IPS-NIHi7 (cell line): ENCODE data around the gene STEAP1B.
"Not testable (repeated sequence)": the region's sequence is repeated elsewhere in the genome, so short reads cannot be mapped to it uniquely, and the experiment has no call there.

Source experiments
- DNase-seq: peaks from one replicate; pipeline ENCODE4 v3.0.0; 2012; ENCODE audit warnings: mixed read lengths; ENCODE audit errors: extremely low spot score

The STEAP1B gene

GRCh38 chr7:22457471-22457870 lies 42.5 kb downstream of the STEAP1B start:
- no peak for DNase-seq

- DNase-seq, result no peak
Measured at GRCh38 chr7:22454446-22454845, 45.5 kb downstream of the STEAP1B start.

DNA sequence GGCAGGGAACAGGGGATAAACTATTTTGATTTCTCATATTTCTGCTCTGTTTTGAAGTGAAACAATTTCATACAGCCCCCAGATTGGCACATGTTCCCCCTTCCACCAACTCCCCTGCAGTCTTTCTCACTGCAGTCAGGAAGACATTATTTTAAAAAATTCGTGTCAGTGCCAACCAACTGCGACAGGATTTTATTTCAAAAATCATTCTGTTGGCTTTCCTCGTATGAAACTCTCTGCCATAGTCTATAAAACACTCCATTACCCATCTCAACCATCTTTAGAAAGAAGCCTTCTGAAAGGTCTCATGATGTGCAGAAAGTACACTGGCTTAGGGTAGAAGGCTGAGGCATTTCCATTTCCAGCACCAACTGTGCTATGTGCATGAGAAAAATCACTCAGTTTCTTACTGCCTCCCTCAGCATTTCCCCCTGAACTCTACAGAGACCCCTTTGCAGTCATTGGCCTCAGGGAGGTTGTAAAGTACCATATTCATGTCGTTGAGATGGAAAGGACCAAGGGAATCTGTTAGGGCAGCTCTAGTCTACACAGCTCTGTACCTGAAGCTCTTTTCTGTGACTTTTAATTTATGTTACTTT lies 46.9 kb downstream of the STEAP1B start:
- no peak for DNase-seq

DNA sequence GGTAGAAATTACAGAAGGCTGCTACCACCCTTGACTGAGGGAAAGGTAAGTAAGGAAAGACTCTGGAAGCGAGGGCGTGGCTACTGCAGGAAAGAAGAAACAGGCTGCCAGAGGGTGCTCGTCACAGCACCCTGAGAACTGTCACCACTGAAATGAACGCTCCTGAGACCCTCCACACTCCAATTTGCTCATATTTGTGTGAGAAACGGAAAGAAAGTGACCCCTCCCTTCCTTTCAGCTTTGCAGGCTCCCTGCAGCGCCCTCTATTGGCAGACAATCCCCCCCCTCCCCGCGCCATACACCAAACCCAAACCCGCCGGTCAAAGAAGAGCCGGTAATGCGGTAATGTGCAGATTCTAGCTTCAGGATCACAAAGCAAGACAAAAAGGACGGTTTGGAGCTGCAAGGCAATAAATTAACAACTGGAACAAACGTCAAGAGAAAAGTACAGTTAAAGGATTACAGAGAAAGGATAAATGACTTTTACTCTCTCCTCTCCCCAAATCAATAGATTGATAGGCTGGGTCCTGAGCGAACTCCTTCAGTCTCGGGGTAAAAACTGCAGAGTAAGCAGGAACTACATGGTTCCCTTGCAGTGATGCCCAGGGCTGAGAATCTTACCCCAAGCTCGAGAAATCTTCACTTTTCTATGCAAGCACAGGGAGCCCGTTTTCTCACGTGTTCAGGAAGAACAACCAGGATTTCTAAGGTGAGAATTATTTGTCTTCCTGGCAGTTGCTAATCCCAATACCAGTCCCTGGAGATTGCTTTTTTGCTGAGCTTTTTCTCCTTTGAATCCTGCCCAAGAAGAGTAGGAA lies 47.6 kb downstream of the STEAP1B start:
- DNase-seq, result peak; percentile 91

- not testable (repeated sequence) for DNase-seq
Measured at GRCh38 chr7:22450013-22450412, 50.0 kb downstream of the STEAP1B start.

- DNase-seq, result no peak
Measured at GRCh38 chr7:22447762-22448161, 52.2 kb downstream of the STEAP1B start.

DNA sequence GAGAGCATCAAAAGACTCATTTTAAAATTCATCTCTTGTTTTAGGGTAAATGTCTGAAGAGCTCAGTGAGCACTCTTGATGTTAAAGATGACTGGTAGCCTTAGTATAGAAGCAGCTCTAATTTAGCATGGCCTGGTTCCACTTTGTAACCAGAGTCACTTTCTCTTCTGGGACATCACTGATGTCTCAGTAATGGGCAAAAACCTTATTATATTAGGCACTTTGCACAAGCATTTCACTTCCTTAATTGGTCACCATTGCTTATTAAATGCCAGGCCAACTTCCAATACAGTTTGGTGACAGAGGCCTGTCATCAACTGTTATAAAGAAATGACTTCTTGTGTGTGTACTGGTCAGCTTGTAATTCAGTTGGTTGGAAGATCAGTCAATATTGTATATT lies 53.0 kb downstream of the STEAP1B start:
- no peak for DNase-seq

DNA sequence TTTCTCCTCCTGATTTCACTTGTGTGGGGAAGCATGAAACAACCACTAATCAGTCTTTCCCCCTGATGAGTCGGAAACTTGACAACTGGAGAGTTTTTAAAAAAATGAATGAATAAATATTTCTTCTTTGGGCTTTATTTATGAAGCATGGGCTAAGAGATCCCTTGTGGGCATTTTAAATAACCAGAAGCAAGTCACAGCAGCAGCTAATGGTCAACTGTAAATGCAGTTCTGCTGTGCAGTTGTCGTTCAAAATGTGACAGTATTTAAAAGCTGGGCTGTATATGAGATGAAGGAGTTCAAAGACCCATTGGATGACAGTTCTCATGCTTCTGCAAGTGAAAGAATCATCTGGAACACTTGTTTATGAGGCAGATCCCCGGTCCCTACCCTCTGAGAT lies 54.1 kb downstream of the STEAP1B start:
- no peak for DNase-seq

GRCh38 chr7:22445140-22445743 lies 54.7 kb downstream of the STEAP1B start:
- DNase-seq, result peak; percentile 34

DNA sequence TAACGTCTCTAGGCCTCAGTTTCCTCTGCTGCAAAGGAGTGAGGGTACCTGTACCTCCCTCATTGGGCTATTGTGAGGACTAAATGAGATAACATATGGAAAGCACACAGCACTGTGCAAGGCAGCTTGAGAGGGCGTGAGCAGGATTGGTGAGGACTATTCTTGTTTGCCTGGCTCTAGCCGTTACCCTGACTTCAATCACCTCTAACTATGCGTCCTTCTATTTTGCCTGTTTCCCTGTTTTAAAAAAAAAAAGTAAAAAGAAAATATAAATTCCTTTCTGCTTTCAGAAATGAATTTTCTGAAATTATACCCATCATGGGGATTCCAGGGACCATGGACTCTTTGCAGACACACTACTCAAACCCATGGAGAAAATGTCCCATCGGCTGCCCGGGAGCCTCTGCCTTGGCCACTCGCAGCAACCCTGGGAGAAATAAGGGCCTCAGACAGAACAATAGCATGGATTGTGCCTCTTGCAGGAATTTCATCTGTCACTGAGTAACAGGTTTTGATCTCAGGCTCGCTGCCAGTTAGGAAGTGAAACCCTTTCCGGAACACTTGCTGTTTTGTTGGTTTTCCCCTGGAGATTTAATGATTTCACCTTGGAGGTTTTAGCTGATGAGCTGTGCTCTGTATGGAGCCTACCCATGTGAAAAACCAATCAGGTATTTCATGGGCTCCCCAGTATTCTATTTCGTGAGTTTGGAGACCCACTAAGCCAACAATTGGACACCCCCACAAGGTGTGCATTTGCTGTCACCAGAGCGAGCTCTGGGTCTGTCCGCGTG lies 55.6 kb downstream of the STEAP1B start:
- no peak for DNase-seq

- no peak for DNase-seq
Measured at GRCh38 chr7:22443370-22444180, 56.4 kb downstream of the STEAP1B start.

- no peak for DNase-seq
Measured at GRCh38 chr7:22442882-22443369, 57.1 kb downstream of the STEAP1B start.

GRCh38 chr7:22442187-22442881 lies 57.7 kb downstream of the STEAP1B start:
- DNase-seq, result no peak

DNA sequence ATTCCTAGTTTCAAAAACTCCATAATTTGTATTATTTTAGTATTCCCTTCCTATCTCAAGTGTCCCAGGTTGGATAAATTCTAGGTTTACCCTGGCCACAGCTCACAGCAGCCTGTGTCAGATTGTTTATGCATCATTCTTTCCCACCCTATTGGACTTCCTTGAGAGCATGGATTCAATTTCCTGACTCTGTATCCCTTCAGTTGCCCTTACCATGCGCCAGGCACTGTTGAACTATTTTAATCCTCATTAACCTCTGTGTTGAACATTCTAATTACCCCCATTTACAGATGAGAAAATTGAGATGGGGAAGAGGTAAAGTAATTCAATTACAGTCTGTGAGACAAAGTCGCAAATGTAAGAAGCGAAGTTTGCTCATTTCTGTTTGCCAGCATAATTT lies 58.8 kb downstream of the STEAP1B start:
- DNase-seq, result no peak

DNA sequence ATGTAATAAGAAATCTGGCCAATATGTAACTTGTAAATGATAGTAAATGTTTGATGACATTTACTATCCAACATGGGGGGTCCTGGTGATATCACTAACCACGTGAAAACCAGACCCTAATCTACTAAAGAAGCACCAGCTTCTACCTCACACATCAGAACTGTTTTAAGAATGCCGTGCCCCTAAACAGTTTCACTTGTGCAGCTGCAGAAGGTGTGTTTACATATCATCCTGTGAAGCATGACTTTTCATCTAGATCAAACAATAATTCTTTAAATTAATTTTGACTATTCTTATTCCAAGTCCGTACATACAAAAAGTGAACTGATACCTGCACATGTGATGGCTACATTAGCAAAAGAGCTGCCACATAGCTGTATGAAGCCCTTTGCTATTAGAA lies 61.0 kb downstream of the STEAP1B start:
- no peak for DNase-seq

GRCh38 chr7:22436552-22436951 lies 63.4 kb downstream of the STEAP1B start:
- DNase-seq, result not testable (repeated sequence)

- DNase-seq, result no peak
Measured at GRCh38 chr7:22435720-22436119, 64.3 kb downstream of the STEAP1B start.

- DNase-seq, result no peak
Measured at GRCh38 chr7:22435105-22435504, 64.9 kb downstream of the STEAP1B start.

GRCh38 chr7:22433710-22434460 lies 66.1 kb downstream of the STEAP1B start:
- DNase-seq, result peak; percentile 70
